CD8-positive, alpha-beta memory T cell (primary cell): Measurements from ENCODE around the gene MCAT. TPM values are rescaled to one million over a fixed set of nuclear protein-coding genes. Genes with fewer than 3 reads are reported as not detected.
A peak's percentile ranks its signal among the peaks of the same experiment; 100 is the strongest.

Experiments used
- CTCF ChIA-PET: fragments of 350-600 bp; sonication (Branson Sonifier 250); formaldehyde crosslinking; loops from one replicate; lab custom pipeline; 2021; ENCODE audit warnings: antibody characterized with exemption; lab: Charles Lee
- POLR2A ChIA-PET: fragments of 350-600 bp; sonication (Branson Sonifier 250); formaldehyde crosslinking; loops from one replicate; lab custom pipeline; 2021; ENCODE audit warnings: antibody characterized with exemption; lab: Charles Lee
- DNase-seq, 5 donors: peaks; one replicate each; pipeline versions ENCODE4 v3.0.0 to v3.0.0-alpha.2; 2020 to 2022; ENCODE audit warnings: mixed read lengths in 1 of 5
- H3K27ac ChIP-seq: one replicate; pipeline ENCODE4 v1.7.0; 2013; ENCODE audit warnings: low read depth, mild to moderate bottlenecking, low read length, moderate library complexity
- H3K27me3 ChIP-seq: 2 replicates; pipeline ENCODE4 v1.7.0; 2013; ENCODE audit warnings: low read length, mild to moderate bottlenecking; ENCODE audit not compliant: insufficient read depth, poor library complexity, severe bottlenecking
- H3K36me3 ChIP-seq: 2 replicates; pipeline ENCODE4 v1.7.0; 2013; ENCODE audit warnings: mild to moderate bottlenecking, low read length, moderate library complexity; ENCODE audit not compliant: insufficient read depth
- H3K4me1 ChIP-seq: 2 replicates; pipeline ENCODE4 v1.7.0; 2013; ENCODE audit warnings: mild to moderate bottlenecking, low read length, moderate library complexity; ENCODE audit not compliant: insufficient read depth
- H3K4me3 ChIP-seq: 2 replicates; pipeline ENCODE4 v1.7.0; 2013; ENCODE audit warnings: mild to moderate bottlenecking, low read length
- H3K9me3 ChIP-seq: 2 replicates; pipeline ENCODE4 v1.7.0; 2013; ENCODE audit warnings: mild to moderate bottlenecking, low read length
- H3K27ac Mint-ChIP-seq, 8 donors: one replicate each; pipeline ENCODE4 v1.8.0; 2020 to 2021; ENCODE audit warnings: mixed read lengths in 8 of 8, mild to moderate bottlenecking in 6 of 8, inconsistent platforms in 3 of 8, moderate library complexity in 3 of 8
- H3K27me3 Mint-ChIP-seq, 2 donors: one replicate each; pipeline ENCODE4 v1.8.0; 2020 to 2021; ENCODE audit warnings: mixed read lengths in 2 of 2, mild to moderate bottlenecking in 1 of 2, moderate library complexity in 1 of 2
- H3K36me3 Mint-ChIP-seq, 3 donors: one replicate each; pipeline ENCODE4 v1.8.0; 2020 to 2021; ENCODE audit warnings: mixed read lengths in 3 of 3, inconsistent platforms in 1 of 3, mild to moderate bottlenecking in 1 of 3
- H3K4me1 Mint-ChIP-seq, 3 donors: one replicate each; pipeline ENCODE4 v1.8.0; 2020 to 2021; ENCODE audit warnings: mixed read lengths in 3 of 3, inconsistent platforms in 1 of 3, mild to moderate bottlenecking in 1 of 3
- H3K4me3 Mint-ChIP-seq, 7 donors: one replicate each; pipeline ENCODE4 v1.8.0; 2020 to 2021; ENCODE audit warnings: mixed read lengths in 7 of 7, mild to moderate bottlenecking in 6 of 7, moderate library complexity in 4 of 7, inconsistent platforms in 2 of 7
- H3K9me3 Mint-ChIP-seq, 5 donors: one replicate each; pipeline ENCODE4 v1.8.0; 2020 to 2022; ENCODE audit warnings: mixed read lengths in 5 of 5, mild to moderate bottlenecking in 3 of 5, moderate library complexity in 2 of 5, inconsistent platforms in 1 of 5
- polyA plus RNA-seq: library from polyadenylated mRNA; unstranded; fragments of 300-500 nt; fragmentation: Illumina TruSeq; gene quantifications from one replicate; pipeline ENCODE4 v1.2.3, GENCODE V29; 2021
- total RNA-seq, 2 experiments: library from RNA; stranded (reverse); gene quantifications; one replicate each; pipeline ENCODE4 v1.2.3, GENCODE V29; 2021

The MCAT gene
- total and polyA plus RNA-seq, 3 experiments from 2014 or later = 9.7 to 29.3 (median 28.4) TPM

DNA sequence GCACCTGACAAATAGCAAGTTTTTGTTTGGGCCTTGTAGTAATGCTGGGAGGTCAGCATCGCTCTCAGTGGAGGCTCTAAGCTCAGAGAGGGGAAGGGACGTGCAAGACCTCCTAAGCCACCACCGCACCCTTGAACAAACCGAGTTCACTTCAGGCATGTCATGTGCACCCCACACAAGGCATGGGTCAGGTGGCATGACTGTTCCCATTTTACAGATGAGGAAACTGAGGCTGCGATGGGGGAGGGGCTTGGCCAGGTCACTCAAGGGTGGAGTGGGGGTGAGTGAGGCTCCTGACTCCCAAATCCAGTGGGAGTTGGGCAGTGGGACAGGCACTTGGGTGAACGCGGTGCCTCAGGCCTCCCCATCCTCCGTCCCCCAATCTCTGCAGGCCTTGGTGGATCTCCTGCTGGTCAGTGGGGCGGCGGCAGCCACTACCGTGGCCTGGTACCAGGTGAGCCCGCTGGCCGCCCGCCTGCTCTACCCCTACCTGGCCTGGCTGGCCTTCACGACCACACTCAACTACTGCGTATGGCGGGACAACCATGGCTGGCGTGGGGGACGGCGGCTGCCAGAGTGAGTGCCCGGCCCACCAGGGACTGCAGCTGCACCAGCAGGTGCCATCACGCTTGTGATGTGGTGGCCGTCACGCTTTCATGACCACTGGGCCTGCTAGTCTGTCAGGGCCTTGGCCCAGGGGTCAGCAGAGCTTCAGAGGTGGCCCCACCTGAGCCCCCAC, 19.4 kb upstream of the MCAT start:
- POLR2A ChIA-PET = interaction anchor here (0.7 kb wide), 1 partner anchor 52 kb away, joined by 3 read pairs; the partner anchor contains the start of gene BIK
- DNase-seq = no peak

DNA sequence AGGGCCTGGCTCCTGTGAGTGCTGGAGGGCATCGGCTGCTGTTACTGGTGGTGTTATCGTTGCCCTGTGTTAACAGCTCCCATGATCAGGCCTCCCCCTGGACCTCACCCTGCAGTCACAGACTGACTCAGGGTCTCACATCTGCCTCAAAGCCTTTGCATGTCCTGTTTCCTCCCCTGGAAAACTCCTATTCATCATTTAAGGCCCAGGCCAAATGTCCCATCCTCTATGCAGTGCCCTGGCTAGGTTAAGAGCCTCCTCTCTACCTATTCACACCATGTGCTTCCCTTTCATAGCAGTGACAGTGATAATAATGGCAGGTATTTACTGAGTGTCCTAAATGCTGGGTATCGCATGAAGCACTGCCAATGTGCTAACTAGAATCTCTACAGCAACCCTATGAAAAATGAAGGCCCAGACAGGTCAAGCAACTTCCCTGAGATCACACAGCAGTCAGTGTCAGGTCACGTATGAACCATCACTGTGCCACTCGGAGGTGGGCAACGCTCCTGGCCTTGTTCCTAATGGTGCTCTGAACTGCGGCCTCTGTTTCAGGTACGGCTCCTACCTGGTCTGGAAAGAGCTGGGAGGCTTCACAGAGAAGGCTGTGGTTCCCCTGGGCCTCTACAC, 17.4 kb upstream of the MCAT start:
- H3K27me3 Mint-ChIP-seq = peaks cover 0 to 1% of the 10 kb centered on the region in 2 donors
- H3K4me1 ChIP-seq = no peaks in the 10 kb centered on the region
- POLR2A ChIA-PET = no interaction called here

More for the DNA sequence above, 19.4 kb upstream of the MCAT start:
- Mint-ChIP-seq H3K27ac (peak overlapping the region in 1 of 8 donors; percentile 90), H3K36me3 (peaks cover 0 to 34% (median 4%) of the 10 kb centered on the region in 3 donors), H3K9me3 (no peaks in the 10 kb centered on the region), H3K4me1 (peaks cover 0 to 7% (median 4%) of the 10 kb centered on the region in 3 donors), H3K27me3 (peaks cover 0 to 1% of the 10 kb centered on the region in 2 donors), H3K4me3 (no peak overlapping the region)
- Histone ChIP-seq H3K27ac (no peak overlapping the region), H3K9me3 (no peaks in the 10 kb centered on the region), H3K4me3 (no peak overlapping the region), H3K4me1 (no peaks in the 10 kb centered on the region), H3K27me3 (no peaks in the 10 kb centered on the region), H3K36me3 (no peaks in the 10 kb centered on the region)
- CTCF ChIA-PET = interaction anchor here (1.2 kb wide), 1 partner anchor 25 kb away, joined by 4 read pairs; no protein-coding TSS in a partner anchor

DNA sequence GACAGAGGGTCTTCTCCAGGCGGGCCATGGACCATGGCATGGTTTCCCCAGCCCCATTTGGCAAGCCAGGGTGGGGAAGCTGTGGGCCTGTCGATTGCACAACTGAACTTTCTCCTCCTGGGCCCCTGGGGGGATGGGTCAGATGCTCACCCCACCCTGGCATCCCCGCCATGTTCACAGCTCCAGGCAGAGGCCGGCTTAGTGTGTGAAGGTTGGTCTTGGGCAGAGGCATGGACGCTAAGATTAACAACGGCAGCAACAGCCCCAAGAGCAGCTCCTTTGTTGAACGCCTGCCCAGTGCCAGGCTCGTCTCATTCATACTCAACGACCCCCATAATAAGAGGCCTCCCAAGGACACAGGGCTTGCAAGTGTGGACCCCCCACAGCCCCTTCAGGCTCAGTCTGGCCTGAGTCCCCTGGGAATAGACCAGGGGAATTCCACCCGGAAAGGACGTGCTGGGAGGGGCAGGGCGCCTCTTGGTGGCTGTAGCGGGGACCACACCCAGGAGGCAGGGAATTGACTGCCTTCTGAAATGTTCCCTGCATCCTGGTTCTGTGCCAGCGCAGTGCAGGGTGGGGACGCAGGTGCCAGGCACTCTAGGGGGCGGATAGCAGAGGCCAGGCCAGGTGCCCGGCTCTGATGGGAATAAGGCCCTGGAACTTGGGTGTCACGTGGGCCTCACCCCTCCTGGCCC, 16.4 kb upstream of the MCAT start:
- H3K4me3 ChIP-seq = no peak overlapping the region

More for the DNA sequence above, 17.4 kb upstream of the MCAT start:
- no peaks in the 10 kb centered on the region for H3K9me3 Mint-ChIP-seq
- no peak overlapping the region for H3K27ac ChIP-seq
- peaks cover 0 to 25% (median 4%) of the 10 kb centered on the region in 3 donors for H3K36me3 Mint-ChIP-seq
- no peak overlapping the region for H3K4me3 ChIP-seq
- no peaks in the 10 kb centered on the region for H3K36me3 ChIP-seq
- no peak for DNase-seq
- H3K4me3 Mint-ChIP-seq = no peak overlapping the region
- peaks cover 0 to 18% (median 4%) of the 10 kb centered on the region in 3 donors for H3K4me1 Mint-ChIP-seq
- CTCF ChIA-PET = no interaction called here
- H3K27me3 ChIP-seq = no peaks in the 10 kb centered on the region
- no peaks in the 10 kb centered on the region for H3K9me3 ChIP-seq
- peak overlapping the region in 3 of 8 donors; percentile 58 to 62 (median 61) for H3K27ac Mint-ChIP-seq

DNA sequence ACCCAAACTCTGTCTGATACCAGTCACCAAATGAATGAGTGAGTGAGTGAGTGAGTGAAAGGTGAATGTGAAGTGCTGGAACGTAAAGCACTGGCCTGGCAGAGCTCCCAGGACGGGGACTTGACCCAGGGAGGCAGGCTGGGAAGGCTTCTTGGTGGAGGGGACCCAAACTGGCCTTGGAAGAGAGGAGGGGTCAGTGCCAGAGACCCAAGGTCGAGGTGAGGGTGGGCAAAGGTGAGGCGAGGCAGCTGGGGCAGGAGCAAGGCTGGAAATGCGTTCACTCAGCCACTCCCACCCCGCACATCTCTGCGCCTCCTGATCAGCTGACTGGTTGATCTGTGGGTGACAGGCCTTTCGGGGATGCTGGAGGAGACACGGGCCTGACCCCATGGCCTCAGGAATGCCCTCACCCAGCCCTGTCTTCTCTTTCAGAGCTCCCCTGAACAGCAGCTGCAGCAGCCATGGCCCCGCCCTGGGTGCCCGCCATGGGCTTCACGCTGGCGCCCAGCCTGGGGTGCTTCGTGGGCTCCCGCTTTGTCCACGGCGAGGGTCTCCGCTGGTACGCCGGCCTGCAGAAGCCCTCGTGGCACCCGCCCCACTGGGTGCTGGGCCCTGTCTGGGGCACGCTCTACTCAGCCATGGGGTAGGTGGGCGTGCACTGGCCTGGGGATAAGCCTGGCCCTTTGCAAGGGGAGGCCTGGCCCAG, 15.7 kb upstream of the MCAT start:
- POLR2A ChIA-PET = no interaction called here
- Mint-ChIP-seq H3K9me3 (no peaks in the 10 kb centered on the region), H3K4me1 (peaks cover 0 to 27% (median 3%) of the 10 kb centered on the region in 3 donors), H3K27me3 (peaks cover 0 to 1% of the 10 kb centered on the region in 2 donors), H3K27ac (peak overlapping the region in 3 of 8 donors; percentile 32 to 84 (median 43)), H3K4me3 (no peak overlapping the region), H3K36me3 (peaks cover 0 to 26% (median 4%) of the 10 kb centered on the region in 3 donors)
- Histone ChIP-seq H3K27ac (no peak overlapping the region), H3K36me3 (no peaks in the 10 kb centered on the region), H3K9me3 (no peaks in the 10 kb centered on the region), H3K27me3 (no peaks in the 10 kb centered on the region), H3K4me1 (no peaks in the 10 kb centered on the region), H3K4me3 (no peak overlapping the region)
- DNase-seq = no peak
- CTCF ChIA-PET = no interaction called here

More for the DNA sequence above, 16.4 kb upstream of the MCAT start:
- Mint-ChIP-seq H3K4me1 (peaks cover 0 to 23% (median 4%) of the 10 kb centered on the region in 3 donors), H3K4me3 (no peak overlapping the region), H3K27me3 (peaks cover 0 to 1% of the 10 kb centered on the region in 2 donors), H3K36me3 (peaks cover 0 to 27% (median 4%) of the 10 kb centered on the region in 3 donors), H3K9me3 (no peaks in the 10 kb centered on the region), H3K27ac (no peak overlapping the region)
- no peak for DNase-seq
- Histone ChIP-seq H3K4me1 (no peaks in the 10 kb centered on the region), H3K27me3 (no peaks in the 10 kb centered on the region), H3K27ac (no peak overlapping the region), H3K36me3 (no peaks in the 10 kb centered on the region), H3K9me3 (no peaks in the 10 kb centered on the region)
- ChIA-PET POLR2A (no interaction called here), CTCF (no interaction called here)

DNA sequence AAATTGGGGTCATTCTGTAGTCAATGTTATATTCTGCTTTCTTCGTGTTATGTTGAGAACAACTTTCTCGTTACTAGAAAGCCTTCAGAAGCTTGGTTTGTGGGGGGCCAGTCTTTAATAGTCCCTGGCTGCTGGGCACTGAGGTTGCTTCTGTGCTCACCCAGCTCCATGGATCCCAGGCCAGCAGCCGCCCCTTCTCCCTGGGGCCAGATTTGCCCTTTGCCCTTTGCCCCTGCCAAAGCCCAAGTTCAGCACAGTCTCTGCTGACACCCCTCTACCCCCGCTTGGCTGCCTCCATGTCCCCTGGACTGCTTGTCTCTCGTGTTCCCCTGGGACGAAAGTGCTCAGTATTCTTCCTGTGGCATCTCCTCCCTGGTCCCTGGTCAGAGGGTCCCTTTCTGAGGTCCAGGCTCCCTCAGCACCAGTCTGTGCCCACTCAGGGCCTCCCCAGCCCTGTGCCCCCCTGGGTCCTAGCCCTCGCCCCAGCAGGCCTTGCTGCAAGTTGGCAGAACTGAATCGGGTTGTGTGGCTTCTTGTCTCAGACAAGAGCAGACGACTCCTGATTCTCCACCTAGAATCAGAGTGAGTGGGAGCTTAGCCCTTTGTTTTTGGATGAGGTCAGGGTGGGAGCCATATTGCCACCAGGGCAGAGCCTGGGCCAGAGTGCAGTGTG, 14.8 kb upstream of the MCAT start:
- peaks cover 0 to 22% (median 4%) of the 10 kb centered on the region in 3 donors for H3K36me3 Mint-ChIP-seq
- H3K4me1 Mint-ChIP-seq = peaks cover 2 to 29% (median 3%) of the 10 kb centered on the region in 3 donors
- no peak overlapping the region for H3K27ac ChIP-seq
- H3K27me3 Mint-ChIP-seq = peaks cover 0 to 1% of the 10 kb centered on the region in 2 donors
- peak overlapping the region in 2 of 8 donors; percentile 23 to 84 for H3K27ac Mint-ChIP-seq
- H3K9me3 Mint-ChIP-seq = no peaks in the 10 kb centered on the region
- DNase-seq = no peak
- no peaks in the 10 kb centered on the region for H3K27me3 ChIP-seq
- ChIA-PET POLR2A (no interaction called here), CTCF (no interaction called here)
- peaks cover under 1% of the 10 kb centered on the region for H3K4me1 ChIP-seq
- H3K36me3 ChIP-seq = no peaks in the 10 kb centered on the region
- no peak overlapping the region for H3K4me3 ChIP-seq
- H3K4me3 Mint-ChIP-seq = peak overlapping the region in 1 of 7 donors; percentile 23
- H3K9me3 ChIP-seq = no peaks in the 10 kb centered on the region

DNA sequence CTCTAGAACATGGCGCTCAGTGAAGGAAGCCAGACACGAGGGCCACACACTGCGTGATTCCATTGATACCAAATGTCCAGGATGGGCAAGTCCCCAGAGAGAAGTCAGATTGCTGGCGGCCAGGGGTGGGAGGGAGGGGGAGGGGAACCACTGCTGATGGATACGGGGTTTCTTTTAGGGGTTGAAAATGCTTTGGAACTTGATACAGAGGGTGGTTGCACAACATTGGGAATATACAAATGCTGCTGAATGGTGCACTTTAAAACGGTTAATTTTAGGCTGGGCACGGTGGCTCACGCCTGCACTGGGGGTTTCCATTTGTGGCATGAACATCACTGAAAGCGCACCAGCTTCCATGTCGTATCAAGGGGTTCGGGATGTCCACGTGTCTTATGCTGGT, 13.2 kb upstream of the MCAT start:
- no peak overlapping the region for H3K27ac ChIP-seq
- Mint-ChIP-seq H3K27ac (no peak overlapping the region), H3K9me3 (no peaks in the 10 kb centered on the region), H3K27me3 (peaks cover 0 to 1% of the 10 kb centered on the region in 2 donors), H3K4me1 (peaks cover 5 to 42% (median 5%) of the 10 kb centered on the region in 3 donors), H3K4me3 (peak overlapping the region in 1 of 7 donors; percentile 16), H3K36me3 (peaks cover 0 to 17% (median 4%) of the 10 kb centered on the region in 3 donors)
- CTCF ChIA-PET = no interaction called here
- H3K36me3 ChIP-seq = no peaks in the 10 kb centered on the region
- no peaks in the 10 kb centered on the region for H3K27me3 ChIP-seq
- no peaks in the 10 kb centered on the region for H3K9me3 ChIP-seq
- H3K4me3 ChIP-seq = no peak overlapping the region
- peaks cover 6% of the 10 kb centered on the region for H3K4me1 ChIP-seq
- POLR2A ChIA-PET = no interaction called here
- no peak for DNase-seq

DNA sequence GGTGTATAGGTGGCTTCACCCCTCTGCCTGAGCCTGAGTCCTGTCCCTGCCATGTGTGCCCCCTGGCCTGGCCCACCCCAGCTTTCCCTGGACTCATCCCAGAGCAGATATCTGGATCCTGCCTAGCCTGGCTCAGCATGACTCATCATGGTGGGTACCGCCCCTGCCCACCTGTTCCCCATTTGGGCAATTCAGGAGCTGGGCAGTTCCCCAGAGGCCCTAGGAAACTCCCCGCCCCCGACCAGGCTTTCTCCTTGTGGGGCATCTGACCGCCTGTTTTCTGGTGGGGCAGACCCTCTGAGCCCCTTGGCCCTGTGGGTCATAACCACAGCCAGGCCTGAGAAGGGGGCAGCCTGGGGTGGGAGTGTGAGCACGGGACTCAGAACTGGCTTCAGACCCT, 12.6 kb upstream of the MCAT start:
- Mint-ChIP-seq H3K36me3 (peaks cover 0 to 21% (median 4%) of the 10 kb centered on the region in 3 donors), H3K4me3 (peak overlapping the region in 1 of 7 donors; percentile 16), H3K4me1 (peaks cover 8 to 45% (median 8%) of the 10 kb centered on the region in 3 donors), H3K9me3 (no peaks in the 10 kb centered on the region), H3K27me3 (peaks cover 0 to 1% of the 10 kb centered on the region in 2 donors), H3K27ac (no peak overlapping the region)
- H3K4me1 ChIP-seq = peaks cover 10% of the 10 kb centered on the region
- no peak for DNase-seq
- no peaks in the 10 kb centered on the region for H3K27me3 ChIP-seq
- no peaks in the 10 kb centered on the region for H3K9me3 ChIP-seq
- ChIA-PET POLR2A (no interaction called here), CTCF (no interaction called here)
- no peak overlapping the region for H3K4me3 ChIP-seq
- no peaks in the 10 kb centered on the region for H3K36me3 ChIP-seq
- no peak overlapping the region for H3K27ac ChIP-seq
